Measurements from ENCODE around the gene SCARB1. TPM values are rescaled to one million over a fixed set of nuclear protein-coding genes. Genes with fewer than 3 reads are reported as not detected.
A peak's percentile ranks its signal among the peaks of the same experiment; 100 is the strongest.

The SCARB1 gene
- total and polyA plus RNA-seq, 7 experiments from 2014 or later = 2.2 to 7.1 (median 4.0) TPM

GRCh38 chr12:124744659-124745464 is 118.8 kb downstream of the SCARB1 start:
- H3K9me3 ChIP-seq (ENCODE audit: control insufficient read depth in 2 of 3, low read length in 3 of 3) = no peaks in the 10 kb centered on the region
- Mint-ChIP-seq H3K36me3 (no peaks in the 10 kb centered on the region), H3K9me3 (no peaks in the 10 kb centered on the region), H3K4me1 (peaks cover 7 to 23% (median 14%) of the 10 kb centered on the region in 7 donors), H3K4me3 (peak overlapping the region in 5 of 10 donors; percentile 34 to 66 (median 37)), H3K27me3 (peaks cover 5 to 19% (median 7%) of the 10 kb centered on the region in 5 donors), H3K27ac (no peak overlapping the region)
- H3K36me3 ChIP-seq (ENCODE audit: control insufficient read depth in 2 of 3, insufficient read depth in 3 of 3, low read length in 3 of 3) = no peaks in the 10 kb centered on the region
- no peak overlapping the region for H3K4me3 ChIP-seq (ENCODE audit: low read length)
- no peak overlapping the region for H3K27ac ChIP-seq (ENCODE audit: low read depth, low read length)
- peaks cover 0 to 5% of the 10 kb centered on the region in 2 donors for H3K4me1 ChIP-seq (ENCODE audit: control insufficient read depth in 2 of 2, insufficient read depth in 2 of 2, low read length in 2 of 2)
- no peak for DNase-seq
- H3K27me3 ChIP-seq (ENCODE audit: control insufficient read depth in 2 of 2, insufficient read depth in 2 of 2, low read length in 2 of 2) = no peaks in the 10 kb centered on the region
- ATAC-seq = no peak
- intact Hi-C loops (cut with micrococcal nuclease) = no loop called here
- POLR2A ChIA-PET = no interaction called here
- CTCF ChIA-PET = no interaction called here

GRCh38 chr12:124744273-124744640 is 119.4 kb downstream of the SCARB1 start:
- Histone ChIP-seq H3K4me1 (ENCODE audit: control insufficient read depth in 2 of 2, insufficient read depth in 2 of 2, low read length in 2 of 2) (peaks cover 0 to 5% of the 10 kb centered on the region in 2 donors), H3K9me3 (ENCODE audit: control insufficient read depth in 2 of 3, low read length in 3 of 3) (no peaks in the 10 kb centered on the region), H3K4me3 (ENCODE audit: low read length) (no peak overlapping the region), H3K27me3 (ENCODE audit: control insufficient read depth in 2 of 2, insufficient read depth in 2 of 2, low read length in 2 of 2) (no peaks in the 10 kb centered on the region), H3K36me3 (ENCODE audit: control insufficient read depth in 2 of 3, insufficient read depth in 3 of 3, low read length in 3 of 3) (no peaks in the 10 kb centered on the region), H3K27ac (ENCODE audit: low read depth, low read length) (no peak overlapping the region)
- no peak for ATAC-seq
- ChIA-PET POLR2A (no interaction called here), CTCF (no interaction called here)
- no peak for DNase-seq
- Mint-ChIP-seq H3K27me3 (peaks cover 5 to 21% (median 7%) of the 10 kb centered on the region in 5 donors), H3K36me3 (no peaks in the 10 kb centered on the region), H3K4me1 (peaks cover 7 to 24% (median 14%) of the 10 kb centered on the region in 7 donors), H3K4me3 (no peak overlapping the region), H3K9me3 (no peaks in the 10 kb centered on the region), H3K27ac (no peak overlapping the region)
- intact Hi-C loops (cut with micrococcal nuclease) = no loop called here

- intact Hi-C loops (cut with micrococcal nuclease) = no loop called here
- no peak overlapping the region for H3K4me3 Mint-ChIP-seq
- DNase-seq = no peak
- peaks cover 0 to 5% of the 10 kb centered on the region in 2 donors for H3K4me1 ChIP-seq (ENCODE audit: control insufficient read depth in 2 of 2, insufficient read depth in 2 of 2, low read length in 2 of 2)
- ATAC-seq = no peak
- no peak overlapping the region for H3K27ac ChIP-seq (ENCODE audit: low read depth, low read length)
- no peak overlapping the region for H3K4me3 ChIP-seq (ENCODE audit: low read length)
- no peaks in the 10 kb centered on the region for H3K9me3 ChIP-seq (ENCODE audit: control insufficient read depth in 2 of 3, low read length in 3 of 3)
- ChIA-PET POLR2A (no interaction called here), CTCF (no interaction called here)
- H3K27ac Mint-ChIP-seq = no peak overlapping the region
- H3K27me3 Mint-ChIP-seq = peaks cover 5 to 21% (median 7%) of the 10 kb centered on the region in 5 donors
- no peaks in the 10 kb centered on the region for H3K36me3 Mint-ChIP-seq
- H3K36me3 ChIP-seq (ENCODE audit: control insufficient read depth in 2 of 3, insufficient read depth in 3 of 3, low read length in 3 of 3) = no peaks in the 10 kb centered on the region
- H3K27me3 ChIP-seq (ENCODE audit: control insufficient read depth in 2 of 2, insufficient read depth in 2 of 2, low read length in 2 of 2) = no peaks in the 10 kb centered on the region
- H3K9me3 Mint-ChIP-seq = no peaks in the 10 kb centered on the region
- H3K4me1 Mint-ChIP-seq = peaks cover 7 to 24% (median 14%) of the 10 kb centered on the region in 7 donors
Measured at GRCh38 chr12:124743479-124744272, 120.0 kb downstream of the SCARB1 start.

GRCh38 chr12:124742678-124743077 is 121.0 kb downstream of the SCARB1 start:
- no peaks in the 10 kb centered on the region for H3K9me3 ChIP-seq (ENCODE audit: control insufficient read depth in 2 of 3, low read length in 3 of 3)
- H3K27me3 Mint-ChIP-seq = peaks cover 5 to 21% (median 7%) of the 10 kb centered on the region in 5 donors
- no peak for DNase-seq
- no peak overlapping the region for H3K27ac Mint-ChIP-seq
- no peak overlapping the region for H3K27ac ChIP-seq (ENCODE audit: low read depth, low read length)
- H3K9me3 Mint-ChIP-seq = no peaks in the 10 kb centered on the region
- no peak for ATAC-seq
- ChIA-PET POLR2A (no interaction called here), CTCF (no interaction called here)
- H3K4me1 ChIP-seq (ENCODE audit: control insufficient read depth in 2 of 2, insufficient read depth in 2 of 2, low read length in 2 of 2) = peaks cover 0 to 5% of the 10 kb centered on the region in 2 donors
- no peaks in the 10 kb centered on the region for H3K27me3 ChIP-seq (ENCODE audit: control insufficient read depth in 2 of 2, insufficient read depth in 2 of 2, low read length in 2 of 2)
- intact Hi-C loops (cut with micrococcal nuclease) = no loop called here
- H3K4me1 Mint-ChIP-seq = peaks cover 7 to 24% (median 14%) of the 10 kb centered on the region in 7 donors
- no peak overlapping the region for H3K4me3 Mint-ChIP-seq
- H3K36me3 Mint-ChIP-seq = no peaks in the 10 kb centered on the region
- H3K36me3 ChIP-seq (ENCODE audit: control insufficient read depth in 2 of 3, insufficient read depth in 3 of 3, low read length in 3 of 3) = no peaks in the 10 kb centered on the region
- no peak overlapping the region for H3K4me3 ChIP-seq (ENCODE audit: low read length)

GRCh38 chr12:124742111-124742510 is 121.6 kb downstream of the SCARB1 start:
- ATAC-seq (no peak), DNase-seq (no peak)
- Mint-ChIP-seq H3K9me3 (no peaks in the 10 kb centered on the region), H3K4me3 (no peak overlapping the region), H3K27me3 (peaks cover 5 to 21% (median 7%) of the 10 kb centered on the region in 5 donors), H3K4me1 (peaks cover 7 to 25% (median 18%) of the 10 kb centered on the region in 7 donors), H3K36me3 (no peaks in the 10 kb centered on the region), H3K27ac (no peak overlapping the region)
- peaks cover 0 to 5% of the 10 kb centered on the region in 2 donors for H3K4me1 ChIP-seq (ENCODE audit: control insufficient read depth in 2 of 2, insufficient read depth in 2 of 2, low read length in 2 of 2)
- CTCF ChIA-PET = no interaction called here
- no peak overlapping the region for H3K27ac ChIP-seq (ENCODE audit: low read depth, low read length)
- H3K4me3 ChIP-seq (ENCODE audit: low read length) = no peak overlapping the region
- no peaks in the 10 kb centered on the region for H3K27me3 ChIP-seq (ENCODE audit: control insufficient read depth in 2 of 2, insufficient read depth in 2 of 2, low read length in 2 of 2)
- H3K36me3 ChIP-seq (ENCODE audit: control insufficient read depth in 2 of 3, insufficient read depth in 3 of 3, low read length in 3 of 3) = no peaks in the 10 kb centered on the region
- no peaks in the 10 kb centered on the region for H3K9me3 ChIP-seq (ENCODE audit: control insufficient read depth in 2 of 3, low read length in 3 of 3)
- POLR2A ChIA-PET = no interaction called here
- intact Hi-C loops (cut with micrococcal nuclease) = no loop called here

GRCh38 chr12:124741211-124741610 is 122.5 kb downstream of the SCARB1 start:
- ChIA-PET POLR2A (no interaction called here), CTCF (interaction anchor here (1.1 kb wide), 1 partner anchor 23 kb away, joined by 3 read pairs; no protein-coding TSS in a partner anchor)
- Histone ChIP-seq H3K27me3 (ENCODE audit: control insufficient read depth in 2 of 2, insufficient read depth in 2 of 2, low read length in 2 of 2) (no peaks in the 10 kb centered on the region), H3K9me3 (ENCODE audit: control insufficient read depth in 2 of 3, low read length in 3 of 3) (no peaks in the 10 kb centered on the region), H3K4me3 (ENCODE audit: low read length) (no peak overlapping the region), H3K27ac (ENCODE audit: low read depth, low read length) (no peak overlapping the region), H3K4me1 (ENCODE audit: control insufficient read depth in 2 of 2, insufficient read depth in 2 of 2, low read length in 2 of 2) (peaks cover 0 to 3% of the 10 kb centered on the region in 2 donors), H3K36me3 (ENCODE audit: control insufficient read depth in 2 of 3, insufficient read depth in 3 of 3, low read length in 3 of 3) (no peaks in the 10 kb centered on the region)
- DNase-seq (no peak), ATAC-seq (no peak)
- no peak overlapping the region for H3K27ac Mint-ChIP-seq
- H3K27me3 Mint-ChIP-seq = peaks cover 3 to 17% (median 7%) of the 10 kb centered on the region in 5 donors
- peaks cover 3 to 28% (median 21%) of the 10 kb centered on the region in 7 donors for H3K4me1 Mint-ChIP-seq
- no peak overlapping the region for H3K4me3 Mint-ChIP-seq
- intact Hi-C loops (cut with micrococcal nuclease) = no loop called here
- H3K9me3 Mint-ChIP-seq = no peaks in the 10 kb centered on the region
- H3K36me3 Mint-ChIP-seq = no peaks in the 10 kb centered on the region
